ENCODE data around the gene ITIH4. TPM values are rescaled to one million over a fixed set of nuclear protein-coding genes. Genes with fewer than 3 reads are reported as not detected.

Gene ITIH4
- total and polyA plus RNA-seq, 2 donors (not counting 1 experiment from before 2014, with no cell fraction given), result 21.5 to 38.5 TPM

DNA sequence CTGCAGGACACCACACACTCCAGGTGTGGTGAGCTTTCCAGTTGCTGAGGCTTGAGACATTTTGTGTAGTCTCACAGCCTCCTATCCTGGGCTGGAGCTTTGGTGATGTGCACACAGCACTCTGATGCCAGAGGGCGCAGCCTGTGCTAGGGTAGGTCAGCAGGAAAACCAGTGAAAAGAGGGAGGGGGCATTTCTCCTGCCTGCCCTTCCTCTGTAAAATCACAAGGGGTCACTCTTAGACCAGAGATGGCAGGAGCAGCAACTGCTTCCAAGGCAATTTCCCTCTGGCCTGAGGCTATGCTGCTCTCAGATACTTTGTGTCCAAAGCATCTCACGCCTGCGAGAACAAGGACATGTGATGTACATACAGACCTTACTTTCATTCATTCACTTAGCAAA, 20.9 kb upstream of the ITIH4 start:
- H3K4me1 Mint-ChIP-seq, result no peaks in the 10 kb centered on the region
- intact Hi-C loops (cut with micrococcal nuclease), result loop anchor here (1.0 to 5.0 kb wide), 3 partner anchors 46 to 345 kb away; partner anchors contain the start of gene STIMATE
- H3K4me2 ChIP-seq (replicated peaks; ENCODE audit: low read depth, low read length, poor library complexity, severe bottlenecking), result no peak overlapping the region
- H3K27ac Mint-ChIP-seq, result no peak overlapping the region
- no peak overlapping the region for H3K4me3 Mint-ChIP-seq
- ChIA-PET POLR2A (no interaction called here), CTCF (interaction anchor here (0.6 to 1.4 kb wide), 4 partner anchors 84 to 222 kb away, joined by 3 read pairs; no protein-coding TSS in a partner anchor)
- H3K9ac ChIP-seq (ENCODE audit: low read length), result no peak overlapping the region
- no CpG with 5 or more reads among the region's 3 CpGs for WGBS (ENCODE audit: insufficient coverage)
- ATAC-seq (ENCODE audit: low read depth) (peak; percentile 73), DNase-seq (peak; percentile 49)
- H3K27me3 ChIP-seq (replicated peaks in 1 of 4; ENCODE audit: control extremely low read depth in 1 of 4, control insufficient read depth in 3 of 4, insufficient read depth in 4 of 4, low read length in 3 of 4), result no peaks in the 10 kb centered on the region
- H3K4me3 ChIP-seq (ENCODE audit: control extremely low read depth in 1 of 5, extremely low read depth in 1 of 5, insufficient read depth in 1 of 5, low read depth in 2 of 5, low read length in 4 of 5), result no peak overlapping the region
- no peaks in the 10 kb centered on the region for H3K4me1 ChIP-seq (ENCODE audit: control insufficient read depth in 2 of 2, insufficient read depth in 2 of 2, low read length in 2 of 2)
- H3K27ac ChIP-seq (ENCODE audit: low read length in 2 of 2), result no peak overlapping the region
- no peaks in the 10 kb centered on the region for H3K9me3 Mint-ChIP-seq (ENCODE audit: insufficient read depth)
- H3K9me3 ChIP-seq (ENCODE audit: control extremely low read depth in 1 of 3, control insufficient read depth in 2 of 3, insufficient read depth in 1 of 3, low read length in 2 of 3), result no peaks in the 10 kb centered on the region
- H3K27me3 Mint-ChIP-seq, result no peaks in the 10 kb centered on the region
- H4K20me1 ChIP-seq (ENCODE audit: control insufficient read depth, insufficient read depth, low read length, poor library complexity, severe bottlenecking), result no peaks in the 10 kb centered on the region
- H3K79me2 ChIP-seq (ENCODE audit: control insufficient read depth, insufficient read depth, low read length), result no peaks in the 10 kb centered on the region
- no peak for TF ChIP-seq EZH2 (IDR thresholded peaks at IDR 0.05; ENCODE audit: borderline replicate concordance, insufficient read depth, low read depth, low read length, poor library complexity, severe bottlenecking)
- TF ChIP-seq, protein P1, sequence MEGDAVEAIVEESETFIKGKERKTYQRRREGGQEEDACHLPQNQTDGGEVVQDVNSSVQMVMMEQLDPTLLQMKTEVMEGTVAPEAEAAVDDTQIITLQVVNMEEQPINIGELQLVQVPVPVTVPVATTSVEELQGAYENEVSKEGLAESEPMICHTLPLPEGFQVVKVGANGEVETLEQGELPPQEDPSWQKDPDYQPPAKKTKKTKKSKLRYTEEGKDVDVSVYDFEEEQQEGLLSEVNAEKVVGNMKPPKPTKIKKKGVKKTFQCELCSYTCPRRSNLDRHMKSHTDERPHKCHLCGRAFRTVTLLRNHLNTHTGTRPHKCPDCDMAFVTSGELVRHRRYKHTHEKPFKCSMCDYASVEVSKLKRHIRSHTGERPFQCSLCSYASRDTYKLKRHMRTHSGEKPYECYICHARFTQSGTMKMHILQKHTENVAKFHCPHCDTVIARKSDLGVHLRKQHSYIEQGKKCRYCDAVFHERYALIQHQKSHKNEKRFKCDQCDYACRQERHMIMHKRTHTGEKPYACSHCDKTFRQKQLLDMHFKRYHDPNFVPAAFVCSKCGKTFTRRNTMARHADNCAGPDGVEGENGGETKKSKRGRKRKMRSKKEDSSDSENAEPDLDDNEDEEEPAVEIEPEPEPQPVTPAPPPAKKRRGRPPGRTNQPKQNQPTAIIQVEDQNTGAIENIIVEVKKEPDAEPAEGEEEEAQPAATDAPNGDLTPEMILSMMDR (IDR thresholded peaks at IDR 0.05), result peak; percentile 55
- H2AFZ ChIP-seq (ENCODE audit: insufficient read depth, low read depth, low read length, poor library complexity, severe bottlenecking), result no peak overlapping the region
- H3K36me3 ChIP-seq (replicated peaks in 1 of 2; ENCODE audit: control extremely low read depth in 1 of 2, control insufficient read depth in 1 of 2, extremely low read depth in 1 of 2, insufficient read depth in 2 of 2, low read length in 1 of 2), result peaks cover 0 to 36% of the 10 kb centered on the region in 2 experiments

- WGBS (ENCODE audit: insufficient coverage), result 96% methylated on average over 15 of the region's 15 CpGs
- no peak overlapping the region for H3K27ac Mint-ChIP-seq
Observed at GRCh38 chr3:52849656-52850055, 19.2 kb upstream of the ITIH4 start.

More at GRCh38 chr3:52849656-52850055, 19.2 kb upstream of the ITIH4 start:
- Histone ChIP-seq H3K27ac (ENCODE audit: low read length in 2 of 2) (no peak overlapping the region), H3K4me2 (replicated peaks; ENCODE audit: low read depth, low read length, poor library complexity, severe bottlenecking) (no peak overlapping the region), H3K27me3 (replicated peaks in 1 of 4; ENCODE audit: control extremely low read depth in 1 of 4, control insufficient read depth in 3 of 4, insufficient read depth in 4 of 4, low read length in 3 of 4) (no peaks in the 10 kb centered on the region), H3K9ac (ENCODE audit: low read length) (no peak overlapping the region), H3K36me3 (replicated peaks in 1 of 2; ENCODE audit: control extremely low read depth in 1 of 2, control insufficient read depth in 1 of 2, extremely low read depth in 1 of 2, insufficient read depth in 2 of 2, low read length in 1 of 2) (peaks cover 0 to 36% of the 10 kb centered on the region in 2 experiments), H3K4me1 (ENCODE audit: control insufficient read depth in 2 of 2, insufficient read depth in 2 of 2, low read length in 2 of 2) (no peaks in the 10 kb centered on the region), H2AFZ (ENCODE audit: insufficient read depth, low read depth, low read length, poor library complexity, severe bottlenecking) (no peak overlapping the region), H3K4me3 (ENCODE audit: control extremely low read depth in 1 of 5, extremely low read depth in 1 of 5, insufficient read depth in 1 of 5, low read depth in 2 of 5, low read length in 4 of 5) (no peak overlapping the region), H4K20me1 (ENCODE audit: control insufficient read depth, insufficient read depth, low read length, poor library complexity, severe bottlenecking) (no peaks in the 10 kb centered on the region), H3K9me3 (ENCODE audit: control extremely low read depth in 1 of 3, control insufficient read depth in 2 of 3, insufficient read depth in 1 of 3, low read length in 2 of 3) (no peaks in the 10 kb centered on the region), H3K79me2 (ENCODE audit: control insufficient read depth, insufficient read depth, low read length) (no peaks in the 10 kb centered on the region)
- DNase-seq (no peak), ATAC-seq (ENCODE audit: low read depth) (no peak)
- no peak overlapping the region for H3K4me3 Mint-ChIP-seq
- POLR2A ChIA-PET, result no interaction called here
- intact Hi-C loops (cut with micrococcal nuclease), result loop anchor here (2.0 to 5.0 kb wide), 2 partner anchors 48 to 347 kb away; partner anchors contain the start of gene STIMATE
- CTCF ChIA-PET, result interaction anchor here (1.2 to 2.4 kb wide), 5 partner anchors 11 to 264 kb away, joined by 3 to 11 read pairs (median 4); no protein-coding TSS in a partner anchor
- TF ChIP-seq, protein P1 (IDR thresholded peaks at IDR 0.05), result no peak
- TF ChIP-seq EZH2 (IDR thresholded peaks at IDR 0.05; ENCODE audit: borderline replicate concordance, insufficient read depth, low read depth, low read length, poor library complexity, severe bottlenecking), result no peak
- H3K27me3 Mint-ChIP-seq, result no peaks in the 10 kb centered on the region
- H3K4me1 Mint-ChIP-seq, result no peaks in the 10 kb centered on the region
- no peaks in the 10 kb centered on the region for H3K9me3 Mint-ChIP-seq (ENCODE audit: insufficient read depth)

Data from B cell (primary cell).